Endothelial cell of umbilical vein (primary cell): ENCODE measurements around the gene C10orf143. TPM values are rescaled to one million over a fixed set of nuclear protein-coding genes. Genes with fewer than 3 reads are reported as not detected.

Source experiments
- BruUV-seq: library from RNA; stranded (reverse); fragments of 400-500 nt; replicated peaks from 2 replicates; lab custom pipeline; 2021; lab: Mats Ljungman, UMichigan
- CTCF ChIA-PET: fragments of 300-600, 350-600 bp; sonication (Branson Sonifier 250); formaldehyde crosslinking; loops from one replicate; lab custom pipeline; 2021; ENCODE audit warnings: antibody characterized with exemption, inconsistent platforms; lab: Charles Lee
- POLR2A ChIA-PET: fragments of 300-600, 350-600 bp; sonication (Branson Sonifier 250); formaldehyde crosslinking; loops from one replicate; lab custom pipeline; 2021; ENCODE audit warnings: antibody characterized with exemption, inconsistent platforms; lab: Charles Lee
- DNase-seq: peaks from one replicate; pipeline ENCODE4 v3.0.0-alpha.2; 2011; ENCODE audit warnings: low read depth, low spot score
- FAIRE-seq: peaks from 2 replicates; lab custom pipeline; 2011; peaks lifted over from hg19 to GRCh38; lab: Jason Lieb, UNC
- H2AFZ ChIP-seq: 2 replicates; pipeline ENCODE4 v1.6.0; 2012; ENCODE audit warnings: low read depth, low read length, control low read depth, inconsistent platforms
- H3K27ac ChIP-seq: 2 replicates; pipeline ENCODE4 v1.5.1; 2011; ENCODE audit warnings: low read depth, mild to moderate bottlenecking, control low read depth, low read length, moderate library complexity; ENCODE audit not compliant: insufficient read depth
- H3K27me3 ChIP-seq, 2 experiments: 2 replicates each; pipeline versions ENCODE4 v1.6.0 to v1.6.1; 2011; ENCODE audit warnings: low read length in 2 of 2, mixed read lengths in 1 of 2; ENCODE audit not compliant: control insufficient read depth in 2 of 2, insufficient read depth in 2 of 2
- H3K36me3 ChIP-seq, 2 experiments: 2 replicates in 1 of 2; 3 replicates in 1 of 2; pipeline ENCODE4 v1.5.1; 2011; ENCODE audit warnings: low read length in 2 of 2, mild to moderate bottlenecking in 1 of 2, moderate library complexity in 1 of 2; ENCODE audit not compliant: control insufficient read depth in 2 of 2, insufficient read depth in 2 of 2; ENCODE audit errors: extremely low read depth in 1 of 2
- H3K4me1 ChIP-seq: 3 replicates; pipeline ENCODE4 v1.5.1; 2011; ENCODE audit warnings: mild to moderate bottlenecking, low read length; ENCODE audit not compliant: control insufficient read depth, insufficient read depth; ENCODE audit errors: extremely low read depth
- H3K4me2 ChIP-seq: 2 replicates; pipeline ENCODE4 v1.6.1; 2011; ENCODE audit warnings: low read length, control low read depth, mixed read lengths; ENCODE audit not compliant: insufficient read depth
- H3K4me3 ChIP-seq, 3 experiments: fragments of 200-600 bp in 1 of 3; sonication (generic), shearing (Covaris generic) in 1 of 3; replicated peaks in 1 of 3; 2 replicates each; pipeline ENCODE4 v1.5.1; 2011 to 2016; ENCODE audit warnings: control low read depth in 3 of 3, low read length in 3 of 3, mild to moderate bottlenecking in 2 of 3, inconsistent platforms in 1 of 3, low read depth in 1 of 3, moderate library complexity in 1 of 3; ENCODE audit not compliant: insufficient read depth in 1 of 3
- H3K79me2 ChIP-seq: 2 replicates; pipeline ENCODE4 v1.6.0; 2012; ENCODE audit warnings: low read length, inconsistent platforms; ENCODE audit not compliant: control insufficient read depth, insufficient read depth
- H3K9ac ChIP-seq: replicated peaks from 2 replicates; pipeline ENCODE3; 2011; ENCODE audit warnings: low read length, control low read depth; ENCODE audit not compliant: insufficient read depth; ENCODE audit errors: extremely low read depth
- H3K9me1 ChIP-seq: replicated peaks from 3 replicates; pipeline ENCODE4 v1.6.0; 2011; ENCODE audit warnings: mild to moderate bottlenecking, low read length; ENCODE audit not compliant: control insufficient read depth, insufficient read depth; ENCODE audit errors: extremely low read depth
- H3K9me3 ChIP-seq: replicated peaks from 2 replicates; pipeline ENCODE4 v1.5.1; 2012; ENCODE audit warnings: low read length, inconsistent platforms; ENCODE audit not compliant: control insufficient read depth, insufficient read depth
- H4K20me1 ChIP-seq: replicated peaks from 2 replicates; pipeline ENCODE3; 2011; ENCODE audit warnings: mild to moderate bottlenecking, low read length; ENCODE audit not compliant: control insufficient read depth, insufficient read depth; ENCODE audit errors: extremely low read depth
- EZH2 ChIP-seq: IDR thresholded peaks from 2 replicates; pipeline ENCODE4 v1.6.1; 2012; ENCODE audit warnings: borderline replicate concordance, low read depth, mild to moderate bottlenecking, moderate library complexity, low read length, inconsistent platforms; ENCODE audit not compliant: severe bottlenecking
- FOS ChIP-seq: IDR thresholded peaks from 2 replicates; pipeline ENCODE4 v1.6.1; 2011; ENCODE audit warnings: mild to moderate bottlenecking, low read length, moderate library complexity, borderline replicate concordance; ENCODE audit not compliant: insufficient read depth
- GATA2 ChIP-seq: IDR thresholded peaks from 2 replicates; pipeline ENCODE4 v1.7.0; 2011; ENCODE audit warnings: low read depth, mild to moderate bottlenecking, moderate library complexity, mixed read lengths, low read length; ENCODE audit not compliant: insufficient read length, insufficient read depth
- JUN ChIP-seq: IDR thresholded peaks from 2 replicates; pipeline ENCODE4 v1.6.1; 2011; ENCODE audit warnings: borderline replicate concordance, low read depth; ENCODE audit not compliant: insufficient read length, insufficient read depth
- MAX ChIP-seq: IDR thresholded peaks from 2 replicates; pipeline ENCODE4 v1.6.1; 2011; ENCODE audit not compliant: insufficient read depth, insufficient read length
- MYC ChIP-seq: IDR thresholded peaks from one replicate; pipeline ENCODE4 v1.6.1; 2011; ENCODE audit warnings: mild to moderate bottlenecking, low read depth, low read length
- POLR2A ChIP-seq: IDR thresholded peaks from 2 replicates; pipeline ENCODE4 v1.6.1; 2012; ENCODE audit warnings: low read depth, mild to moderate bottlenecking, control low read depth, low read length
- POLR2AphosphoS5 ChIP-seq: IDR thresholded peaks from 2 replicates; pipeline ENCODE4 v1.6.1; 2012; ENCODE audit warnings: low read depth, mild to moderate bottlenecking, control low read depth, low read length, moderate library complexity; ENCODE audit not compliant: insufficient read depth
- dilution Hi-C: fragments of 300-500 bp; cut with MboI; formaldehyde crosslinking; loops from one replicate; pipeline ENCODE4 v1.15.0; 2019; ENCODE audit warnings: low sequenced_read_pairs; ENCODE audit not compliant: extremely low pct_ligation_motif_present
- intact Hi-C: fragments of 100-400 bp; cut with micrococcal nuclease; formaldehyde crosslinking; loops from one replicate; pipeline ENCODE4 v1.10.0; 2022
- polyA plus RNA-seq, 4 experiments: library from polyadenylated mRNA; depleted of rRNA in 3 of 4; stranded (reverse) in 3 of 4; unstranded in 1 of 4; fragments of >200 nt; gene quantifications; 2 replicates each; pipeline versions ENCODE4 v1.2.1 to v1.2.3, GENCODE V29; 2011 to 2012; ENCODE audit warnings: missing spikeins in 1 of 4
- total RNA-seq: library from RNA; stranded (reverse); gene quantifications from 2 replicates; pipeline ENCODE4 v1.2.3, GENCODE V29; 2021
- TF ChIP-seq, protein P1 (sequence below), 2 donors: IDR thresholded peaks; 1 replicate in 1 of 2; 2 replicates in 1 of 2; pipeline ENCODE4 v1.5.1; 2011; ENCODE audit warnings: low read length in 2 of 2, mild to moderate bottlenecking in 2 of 2, moderate library complexity in 2 of 2, control low read depth in 1 of 2, inconsistent platforms in 1 of 2, low read depth in 1 of 2; ENCODE audit not compliant: insufficient read depth in 1 of 2; ENCODE audit errors: extremely low read depth in 1 of 2

The C10orf143 gene
- total and polyA plus RNA-seq, 2 donors (not counting 3 experiments of a cell fraction or from before 2014, with no cell fraction given): 0.26 to 0.44 TPM

DNA sequence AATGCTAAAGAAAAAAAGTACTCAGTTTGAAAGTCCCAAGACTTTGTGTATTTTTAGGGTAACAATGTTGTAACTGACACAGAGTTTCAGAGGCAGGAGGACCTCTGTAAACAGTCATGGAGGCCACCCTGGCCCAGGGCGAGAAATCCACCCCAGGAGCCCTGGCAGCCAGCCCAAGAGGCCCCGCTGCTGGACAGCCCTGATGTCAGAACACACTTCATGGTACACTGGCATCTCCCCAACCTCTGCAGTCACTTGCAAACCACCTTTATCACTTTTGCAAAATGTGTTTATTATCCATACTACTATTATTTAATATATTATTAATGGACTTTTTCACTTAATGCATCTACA lies 30.2 kb downstream of the C10orf143 start:
- CTCF ChIA-PET: no interaction called here
- TF ChIP-seq POLR2A (no peak), FOS (no peak), JUN (no peak), MAX (no peak), MYC (no peak), EZH2 (no peak), GATA2 (no peak)
- H3K4me1 ChIP-seq: no peaks in the 10 kb centered on the region
- no peak overlapping the region for H3K4me3 ChIP-seq
- H3K9ac ChIP-seq: no peak overlapping the region
- POLR2A ChIA-PET: no interaction called here
- H3K27me3 ChIP-seq: no peaks in the 10 kb centered on the region
- no peak overlapping the region for H3K4me2 ChIP-seq
- H3K9me1 ChIP-seq: no peaks in the 10 kb centered on the region
- H3K27ac ChIP-seq: no peak overlapping the region
- dilution Hi-C loops (no loop called here), intact Hi-C loops (no loop called here)
- FAIRE-seq (no peak), DNase-seq (no peak)
- no peak overlapping the region for H2AFZ ChIP-seq
- BruUV-seq: no TSS peak
- H3K9me3 ChIP-seq: no peaks in the 10 kb centered on the region
- H3K79me2 ChIP-seq: no peaks in the 10 kb centered on the region
- no peaks in the 10 kb centered on the region for H3K36me3 ChIP-seq
- no peaks in the 10 kb centered on the region for H4K20me1 ChIP-seq

DNA sequence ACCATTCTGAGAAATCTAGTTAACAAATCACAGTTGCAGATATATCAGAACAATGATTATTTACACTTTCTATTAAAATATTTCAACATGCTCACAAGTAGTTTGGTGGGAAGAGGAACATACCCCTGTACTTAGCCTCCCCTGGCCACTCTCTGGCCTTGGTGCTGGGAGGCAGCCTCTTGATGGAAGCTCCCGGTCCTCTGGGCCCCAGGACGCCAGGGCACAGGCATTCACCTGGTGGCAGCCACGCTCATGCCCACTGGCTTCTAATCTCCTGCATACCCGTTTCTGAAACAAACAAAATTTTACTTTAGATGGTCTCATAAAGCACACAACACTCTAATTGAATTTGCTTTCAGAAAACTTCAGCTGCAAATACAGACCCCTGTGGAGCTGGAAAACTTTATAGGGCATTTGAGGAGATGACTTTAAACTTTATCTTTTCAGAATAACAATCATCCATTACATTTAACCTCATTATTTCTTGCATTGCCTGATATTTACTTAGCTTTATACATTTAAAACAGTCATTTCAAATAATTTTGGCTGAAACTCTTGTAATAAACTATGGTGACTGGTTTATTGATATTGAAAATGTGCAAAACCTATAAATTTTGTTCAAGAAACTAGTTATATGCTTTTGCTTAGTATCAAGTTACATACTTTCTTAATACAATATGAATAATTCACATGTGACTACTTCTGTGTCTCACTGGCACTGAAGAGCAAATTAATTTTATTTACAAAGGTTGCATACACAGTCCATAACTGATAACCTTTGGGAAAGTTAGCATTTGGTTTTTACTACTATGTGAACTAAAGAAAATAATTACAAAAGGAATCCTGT lies 30.8 kb downstream of the C10orf143 start:
- FAIRE-seq (no peak), DNase-seq (no peak)
- Histone ChIP-seq H3K27ac (no peak overlapping the region), H3K4me1 (no peaks in the 10 kb centered on the region), H4K20me1 (no peaks in the 10 kb centered on the region), H3K4me3 (no peak overlapping the region), H3K36me3 (no peaks in the 10 kb centered on the region), H3K79me2 (no peaks in the 10 kb centered on the region), H3K4me2 (no peak overlapping the region), H2AFZ (no peak overlapping the region), H3K9me1 (no peaks in the 10 kb centered on the region), H3K27me3 (no peaks in the 10 kb centered on the region), H3K9me3 (no peaks in the 10 kb centered on the region), H3K9ac (no peak overlapping the region)
- CTCF ChIA-PET: no interaction called here
- dilution Hi-C loops (no loop called here), intact Hi-C loops (no loop called here)
- TF ChIP-seq GATA2 (no peak), FOS (no peak), EZH2 (no peak), MYC (no peak), POLR2A (no peak), POLR2AphosphoS5 (no peak), JUN (no peak), MAX (no peak)
- TF ChIP-seq, protein P1, sequence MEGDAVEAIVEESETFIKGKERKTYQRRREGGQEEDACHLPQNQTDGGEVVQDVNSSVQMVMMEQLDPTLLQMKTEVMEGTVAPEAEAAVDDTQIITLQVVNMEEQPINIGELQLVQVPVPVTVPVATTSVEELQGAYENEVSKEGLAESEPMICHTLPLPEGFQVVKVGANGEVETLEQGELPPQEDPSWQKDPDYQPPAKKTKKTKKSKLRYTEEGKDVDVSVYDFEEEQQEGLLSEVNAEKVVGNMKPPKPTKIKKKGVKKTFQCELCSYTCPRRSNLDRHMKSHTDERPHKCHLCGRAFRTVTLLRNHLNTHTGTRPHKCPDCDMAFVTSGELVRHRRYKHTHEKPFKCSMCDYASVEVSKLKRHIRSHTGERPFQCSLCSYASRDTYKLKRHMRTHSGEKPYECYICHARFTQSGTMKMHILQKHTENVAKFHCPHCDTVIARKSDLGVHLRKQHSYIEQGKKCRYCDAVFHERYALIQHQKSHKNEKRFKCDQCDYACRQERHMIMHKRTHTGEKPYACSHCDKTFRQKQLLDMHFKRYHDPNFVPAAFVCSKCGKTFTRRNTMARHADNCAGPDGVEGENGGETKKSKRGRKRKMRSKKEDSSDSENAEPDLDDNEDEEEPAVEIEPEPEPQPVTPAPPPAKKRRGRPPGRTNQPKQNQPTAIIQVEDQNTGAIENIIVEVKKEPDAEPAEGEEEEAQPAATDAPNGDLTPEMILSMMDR (IDR thresholded peaks at IDR 0.05; ENCODE audit: extremely low read depth in 1 of 2, insufficient read depth in 1 of 2, low read depth in 1 of 2, low read length in 2 of 2): no peak
- POLR2A ChIA-PET: no interaction called here
- no TSS peak for BruUV-seq
